CD4-positive, CD25-positive, alpha-beta regulatory T cell (primary cell): ENCODE data around the gene TMEM221. TPM values are rescaled to one million over a fixed set of nuclear protein-coding genes. Genes with fewer than 3 reads are reported as not detected.

Source experiments
- ATAC-seq, 2 donors: fragments of 150-1000 bp; cut with Tn5 transposase; one replicate each; pipeline ENCODE4 v1.10.0; 2021; ENCODE audit warnings: low read depth in 2 of 2, moderate number of reproducible peaks in 2 of 2, moderate library complexity in 1 of 2
- DNase-seq, 3 donors: peaks; one replicate each; pipeline versions ENCODE4 v3.0.0 to v3.0.0-alpha.2; 2012 to 2022; ENCODE audit warnings: mixed read lengths in 1 of 3
- H3K27ac ChIP-seq: one replicate; pipeline ENCODE4 v1.7.0; 2013; ENCODE audit warnings: mild to moderate bottlenecking, low read length; ENCODE audit not compliant: insufficient read depth, poor library complexity, severe bottlenecking
- H3K27me3 ChIP-seq: one replicate; pipeline ENCODE4 v1.7.0; 2013; ENCODE audit warnings: low read length; ENCODE audit not compliant: control insufficient read depth, insufficient read depth
- H3K36me3 ChIP-seq: one replicate; pipeline ENCODE4 v1.7.0; 2013; ENCODE audit warnings: mild to moderate bottlenecking, low read length, moderate library complexity; ENCODE audit not compliant: control insufficient read depth, insufficient read depth
- H3K4me1 ChIP-seq: 2 replicates; pipeline ENCODE4 v1.7.0; 2013; ENCODE audit warnings: mild to moderate bottlenecking, low read length; ENCODE audit not compliant: insufficient read depth, control insufficient read depth, poor library complexity, severe bottlenecking
- H3K4me3 ChIP-seq: one replicate; pipeline ENCODE4 v1.7.0; 2013; ENCODE audit warnings: low read depth, mild to moderate bottlenecking, low read length, moderate library complexity
- H3K9me3 ChIP-seq, 2 experiments: 1 replicate in 1 of 2; 2 replicates in 1 of 2; pipeline ENCODE4 v1.7.0; 2013; ENCODE audit warnings: low read length in 2 of 2, mild to moderate bottlenecking in 1 of 2, moderate library complexity in 1 of 2; ENCODE audit not compliant: control insufficient read depth in 2 of 2
- H3K27ac Mint-ChIP-seq, 3 donors: one replicate each; pipeline ENCODE4 v1.8.0; 2020 to 2022; ENCODE audit warnings: mild to moderate bottlenecking in 3 of 3, mixed read lengths in 3 of 3, moderate library complexity in 2 of 3
- H3K27me3 Mint-ChIP-seq: one replicate; pipeline ENCODE4 v1.8.0; 2022; ENCODE audit warnings: mild to moderate bottlenecking, mixed read lengths
- H3K36me3 Mint-ChIP-seq: one replicate; pipeline ENCODE4 v1.8.0; 2020; ENCODE audit warnings: mixed read lengths
- H3K4me1 Mint-ChIP-seq, 4 donors: one replicate each; pipeline ENCODE4 v1.8.0; 2020 to 2022; ENCODE audit warnings: mixed read lengths in 4 of 4, mild to moderate bottlenecking in 1 of 4
- H3K4me3 Mint-ChIP-seq, 4 donors: one replicate each; pipeline ENCODE4 v1.8.0; 2020 to 2022; ENCODE audit warnings: mild to moderate bottlenecking in 4 of 4, mixed read lengths in 4 of 4, moderate library complexity in 3 of 4
- H3K9me3 Mint-ChIP-seq, 7 donors: one replicate each; pipeline ENCODE4 v1.8.0; 2020 to 2022; ENCODE audit warnings: mixed read lengths in 7 of 7, mild to moderate bottlenecking in 3 of 7, moderate library complexity in 2 of 7
- polyA plus RNA-seq, 4 donors: library from polyadenylated mRNA; unstranded; fragments of 300-500 nt; fragmentation: Illumina TruSeq; gene quantifications; one replicate each; pipeline ENCODE4 v1.2.3, GENCODE V29; 2021
- total RNA-seq: library from RNA; stranded (reverse); gene quantifications from one replicate; pipeline ENCODE4 v1.2.3, GENCODE V29; 2022

The TMEM221 gene
- total and polyA plus RNA-seq, 5 donors from 2014 or later = 0.16 TPM; not detected in 4

DNA sequence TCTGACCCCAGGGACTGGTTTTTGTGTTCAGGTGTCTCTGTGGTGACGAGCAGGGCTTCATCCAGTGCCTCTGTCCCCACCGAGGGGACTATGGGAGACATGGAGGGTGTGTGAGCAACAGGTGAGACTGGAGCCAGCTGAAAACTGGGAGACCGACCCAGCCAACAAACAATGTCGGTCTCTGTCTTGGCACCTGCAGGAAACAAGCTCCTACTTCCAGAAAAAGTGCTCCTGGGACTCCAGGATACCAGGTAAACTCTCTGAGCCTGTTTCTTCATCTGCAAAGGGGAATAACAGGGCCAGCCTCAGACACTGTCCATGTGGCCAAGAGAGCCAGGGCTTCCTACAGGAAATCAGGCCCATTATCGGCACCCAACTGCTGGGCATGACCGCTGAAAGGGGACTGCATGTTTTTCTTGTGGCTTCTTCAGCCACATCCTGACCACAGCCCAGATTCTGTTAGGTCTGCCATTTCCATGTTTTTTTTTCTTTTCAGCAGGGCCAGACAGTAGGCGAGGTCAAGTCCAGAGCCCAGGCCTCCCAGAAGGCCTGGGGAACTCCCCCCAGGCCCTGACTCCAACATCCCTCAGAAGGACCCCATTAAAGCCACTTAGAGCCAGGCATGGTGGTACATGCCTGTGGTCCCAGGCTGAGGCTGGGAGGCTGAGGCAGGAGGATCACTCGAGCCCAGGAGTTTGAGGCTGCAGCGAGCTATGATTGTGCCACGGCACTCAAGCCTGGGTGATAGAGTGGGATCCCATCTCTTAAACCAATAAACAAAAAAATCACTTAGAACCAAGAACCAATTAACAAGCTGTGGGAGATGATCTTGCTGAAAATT is 42.2 kb downstream of the TMEM221 start:
- Mint-ChIP-seq H3K27me3 (no peaks in the 10 kb centered on the region), H3K4me1 (peaks cover 10 to 48% (median 13%) of the 10 kb centered on the region in 4 donors), H3K9me3 (no peaks in the 10 kb centered on the region), H3K36me3 (no peaks in the 10 kb centered on the region), H3K4me3 (peak overlapping the region; percentile 93 to 99 (median 94)), H3K27ac (peak overlapping the region; percentile 93 to 98 (median 94))
- H3K4me1 ChIP-seq = peaks cover 44% of the 10 kb centered on the region
- peak overlapping the region; percentile 87 for H3K27ac ChIP-seq
- H3K36me3 ChIP-seq = peaks cover 9% of the 10 kb centered on the region
- DNase-seq (peak in 1 of 3 donors; percentile 49), ATAC-seq (peak in 1 of 2 donors; percentile 18)
- no peaks in the 10 kb centered on the region for H3K9me3 ChIP-seq
- H3K27me3 ChIP-seq = no peaks in the 10 kb centered on the region
- H3K4me3 ChIP-seq = peak overlapping the region; percentile 90

DNA sequence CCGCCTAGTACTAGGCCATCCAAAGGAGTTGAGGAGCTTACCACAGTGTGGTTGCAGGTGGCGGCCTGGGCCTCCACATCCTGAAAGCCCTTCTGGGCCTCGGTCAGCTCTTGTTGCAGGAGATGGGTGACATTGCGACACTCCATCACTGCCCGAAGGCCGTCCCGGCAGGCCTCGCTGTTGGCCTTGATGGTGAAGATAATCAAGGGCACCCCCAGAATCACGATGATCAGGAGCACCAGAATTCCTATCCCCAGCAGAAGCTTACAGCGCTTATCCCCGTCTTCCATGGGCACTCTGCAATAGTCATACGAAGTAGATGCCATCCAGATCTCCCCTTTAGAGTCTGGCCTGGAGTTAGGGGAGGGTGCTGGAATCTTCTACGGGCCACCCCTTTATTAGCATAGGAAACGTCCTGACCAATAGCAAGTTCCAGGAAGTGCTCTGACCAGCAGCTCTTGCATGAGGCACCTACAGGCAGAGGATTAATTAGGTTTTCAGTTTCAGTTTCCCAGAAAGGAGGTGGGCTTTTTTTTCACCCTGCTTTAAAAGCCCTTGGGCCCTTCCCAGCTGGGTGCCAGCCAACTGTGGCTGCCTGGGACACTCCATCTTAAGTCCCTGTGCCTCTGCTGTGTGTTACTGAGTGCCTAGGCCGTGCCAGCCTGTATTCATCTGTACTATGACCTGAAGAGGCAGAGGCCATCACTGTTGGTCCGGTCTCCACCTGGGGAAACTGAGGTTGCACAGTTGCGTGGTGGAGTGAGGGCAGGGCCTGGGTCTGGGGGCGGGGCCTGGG is 43.0 kb downstream of the TMEM221 start, which contains the start of gene BST2:
Gene BST2 (minus strand): TSS at position 381 of the 796 bp plus-strand sequence. CDS start 55 bp downstream, at position 326.
- H3K27ac Mint-ChIP-seq = peak within 1 kb of the TSS; percentile 89 to 98 (median 93)
- Histone ChIP-seq H3K27me3 (no peaks in the 10 kb centered on the region), H3K9me3 (no peaks in the 10 kb centered on the region), H3K27ac (peak within 1 kb of the TSS; percentile 87), H3K4me3 (peak within 1 kb of the TSS; percentile 90), H3K36me3 (peaks cover 7% of the 10 kb centered on the region), H3K4me1 (peaks cover 44% of the 10 kb centered on the region)
- no peaks in the 10 kb centered on the region for H3K9me3 Mint-ChIP-seq
- DNase-seq = peak; percentile 56 to 85 (median 59)
- no peaks in the 10 kb centered on the region for H3K36me3 Mint-ChIP-seq
- H3K4me3 Mint-ChIP-seq = peak within 1 kb of the TSS; percentile 93 to 99 (median 94)
- H3K27me3 Mint-ChIP-seq = no peaks in the 10 kb centered on the region
- H3K4me1 Mint-ChIP-seq = peaks cover 10 to 48% (median 13%) of the 10 kb centered on the region in 4 donors
- peak; percentile 83 to 85 for ATAC-seq

DNA sequence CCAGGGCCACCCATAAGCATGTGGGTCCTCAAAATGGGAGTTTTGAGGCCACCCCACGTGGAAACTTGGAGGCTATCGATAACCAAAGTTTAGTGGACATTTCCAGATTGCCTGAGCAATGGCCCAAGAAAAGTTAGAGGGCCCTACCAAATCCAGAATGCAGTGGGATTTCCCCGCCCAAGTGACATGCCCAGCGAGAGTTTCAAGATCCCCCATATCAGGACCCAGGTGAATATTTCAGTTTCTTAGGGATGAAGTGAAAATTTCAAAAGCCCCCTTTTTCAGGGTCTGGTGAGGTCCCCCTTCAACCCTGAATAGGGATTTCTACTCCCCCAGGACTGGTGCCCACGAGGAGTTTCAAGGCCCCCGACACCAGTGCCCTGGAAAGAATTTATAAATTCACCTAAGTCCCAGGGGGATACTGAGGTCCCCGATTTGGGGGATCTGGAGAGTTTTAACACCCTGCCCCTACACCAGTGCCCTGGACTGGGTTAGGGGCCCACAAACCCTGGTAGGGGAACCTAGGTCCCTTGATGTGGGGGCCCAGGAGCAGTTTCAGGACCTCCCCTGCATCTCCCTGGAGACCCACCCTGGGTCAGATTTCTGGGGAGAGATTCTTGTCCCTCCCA is 43.7 kb downstream of the TMEM221 start:
- Histone ChIP-seq H3K4me3 (peak overlapping the region; percentile 90), H3K27me3 (no peaks in the 10 kb centered on the region), H3K27ac (peak overlapping the region; percentile 87), H3K4me1 (peaks cover 44% of the 10 kb centered on the region), H3K36me3 (peaks cover 7% of the 10 kb centered on the region), H3K9me3 (no peaks in the 10 kb centered on the region)
- Mint-ChIP-seq H3K27me3 (no peaks in the 10 kb centered on the region), H3K9me3 (no peaks in the 10 kb centered on the region), H3K4me1 (peaks cover 10 to 47% (median 13%) of the 10 kb centered on the region in 4 donors), H3K4me3 (peak overlapping the region; percentile 93 to 99 (median 94)), H3K27ac (peak overlapping the region; percentile 89 to 98 (median 93)), H3K36me3 (no peaks in the 10 kb centered on the region)
- DNase-seq = no peak
- ATAC-seq = no peak

DNA sequence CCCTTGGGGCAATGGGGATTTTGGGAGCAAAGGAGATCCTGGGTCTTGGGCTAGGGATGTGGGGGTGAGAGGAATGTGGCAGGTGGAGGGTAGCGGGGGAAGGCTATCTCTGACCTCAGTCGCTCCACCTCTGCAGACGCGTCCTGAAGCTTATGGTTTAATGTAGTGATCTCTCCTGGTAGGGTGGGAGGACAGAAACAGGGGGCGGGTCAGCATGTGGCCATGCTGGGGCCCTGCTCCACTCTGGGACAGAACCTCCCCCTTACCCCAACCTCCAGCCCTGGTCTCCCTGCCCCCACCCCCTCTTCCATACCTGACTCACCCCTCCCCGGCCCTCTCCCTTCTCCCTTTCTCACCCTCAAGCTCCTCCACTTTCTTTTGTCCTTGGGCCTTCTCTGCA is 44.5 kb downstream of the TMEM221 start:
- H3K4me3 Mint-ChIP-seq = peak overlapping the region; percentile 93 to 99 (median 94)
- H3K4me3 ChIP-seq = peak overlapping the region; percentile 90
- no peak for ATAC-seq
- no peaks in the 10 kb centered on the region for H3K9me3 ChIP-seq
- H3K4me1 ChIP-seq = peaks cover 44% of the 10 kb centered on the region
- H3K27ac ChIP-seq = peak overlapping the region; percentile 87
- peak overlapping the region; percentile 90 to 95 (median 93) for H3K27ac Mint-ChIP-seq
- no peaks in the 10 kb centered on the region for H3K27me3 Mint-ChIP-seq
- no peaks in the 10 kb centered on the region for H3K9me3 Mint-ChIP-seq
- no peaks in the 10 kb centered on the region for H3K27me3 ChIP-seq
- H3K36me3 ChIP-seq = peaks cover 7% of the 10 kb centered on the region
- DNase-seq = no peak
- H3K4me1 Mint-ChIP-seq = peaks cover 10 to 45% (median 13%) of the 10 kb centered on the region in 4 donors
- no peaks in the 10 kb centered on the region for H3K36me3 Mint-ChIP-seq

DNA sequence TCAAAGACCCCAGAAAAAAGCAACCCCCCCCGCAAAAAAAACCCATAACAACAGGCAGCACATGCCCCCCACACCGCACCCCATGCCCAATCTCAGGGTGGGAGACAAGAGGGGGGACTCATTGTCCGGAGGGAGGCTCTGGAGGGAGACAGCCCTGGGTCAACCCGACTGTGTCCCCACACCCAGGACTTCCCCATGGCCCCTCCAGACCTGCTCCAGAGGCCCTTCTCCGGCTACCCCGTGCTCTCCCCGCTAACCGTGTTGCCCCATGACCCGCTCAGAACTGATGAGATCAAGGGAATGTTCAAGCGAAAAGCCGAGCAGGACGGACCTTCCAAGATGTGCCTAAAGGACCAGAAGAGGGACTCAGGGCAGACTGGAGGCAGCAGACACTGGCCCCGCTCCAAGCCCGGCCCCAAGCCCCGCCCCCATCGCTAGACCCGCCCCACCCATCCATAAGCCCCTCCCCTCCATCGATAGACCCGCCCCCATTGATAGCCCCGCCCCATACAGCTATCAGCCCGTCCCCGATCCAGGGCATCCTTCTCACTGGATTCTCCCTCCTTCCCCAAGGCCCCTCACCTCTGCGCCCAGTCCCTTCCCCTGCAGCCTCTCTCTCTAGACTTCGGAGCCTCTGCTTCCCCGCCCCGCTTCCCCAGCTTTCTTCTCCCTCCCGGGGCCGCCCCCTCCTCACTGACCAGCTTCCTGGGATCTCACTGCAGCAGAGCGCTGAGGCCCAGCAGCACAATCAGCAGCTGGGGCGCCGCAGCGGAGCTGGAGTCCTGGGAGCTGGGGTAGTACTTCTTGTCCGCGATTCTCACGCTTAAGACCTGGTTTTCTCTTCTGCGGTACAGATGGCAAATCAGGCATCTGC is 45.2 kb downstream of the TMEM221 start:
- Histone ChIP-seq H3K4me3 (no peak overlapping the region), H3K9me3 (no peaks in the 10 kb centered on the region), H3K36me3 (peaks cover 7% of the 10 kb centered on the region), H3K27ac (peak overlapping the region; percentile 87), H3K27me3 (no peaks in the 10 kb centered on the region), H3K4me1 (peaks cover 41% of the 10 kb centered on the region)
- DNase-seq (peak in 2 of 3 donors; percentile 28 to 30), ATAC-seq (peak; percentile 17 to 22)
- no peaks in the 10 kb centered on the region for H3K9me3 Mint-ChIP-seq
- H3K36me3 Mint-ChIP-seq = no peaks in the 10 kb centered on the region
- H3K27me3 Mint-ChIP-seq = no peaks in the 10 kb centered on the region
- H3K27ac Mint-ChIP-seq = peak overlapping the region in 2 of 3 donors; percentile 89 to 93
- H3K4me1 Mint-ChIP-seq = peaks cover 10 to 45% (median 13%) of the 10 kb centered on the region in 4 donors
- peak overlapping the region; percentile 93 to 99 (median 94) for H3K4me3 Mint-ChIP-seq

DNA sequence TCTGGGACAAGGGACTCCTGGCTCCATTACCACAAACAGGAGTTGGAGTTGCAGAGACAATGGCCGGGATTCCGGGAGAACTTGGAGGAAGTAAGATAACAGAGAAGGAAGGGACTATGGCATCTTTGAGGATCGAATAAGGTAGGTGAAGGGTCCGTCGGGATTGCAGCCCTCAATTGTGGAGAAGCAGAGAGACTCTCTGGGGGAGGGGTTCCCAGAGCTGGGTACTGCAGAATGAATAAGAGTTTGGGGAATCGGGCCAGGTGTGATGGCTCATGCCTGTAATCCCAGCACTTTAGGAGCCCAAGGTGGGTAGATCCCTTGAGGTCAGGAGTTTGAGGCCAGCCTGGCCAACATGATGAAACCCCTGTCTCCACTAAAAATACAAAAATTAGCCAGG is 46.8 kb downstream of the TMEM221 start:
- Histone ChIP-seq H3K4me3 (no peak overlapping the region), H3K36me3 (peaks cover 7% of the 10 kb centered on the region), H3K27ac (no peak overlapping the region), H3K4me1 (peaks cover 31% of the 10 kb centered on the region), H3K9me3 (no peaks in the 10 kb centered on the region), H3K27me3 (no peaks in the 10 kb centered on the region)
- Mint-ChIP-seq H3K36me3 (peaks cover 3% of the 10 kb centered on the region), H3K27ac (no peak overlapping the region), H3K27me3 (no peaks in the 10 kb centered on the region), H3K4me3 (peak overlapping the region in 2 of 4 donors; percentile 47 to 68), H3K9me3 (no peaks in the 10 kb centered on the region), H3K4me1 (peaks cover 4 to 31% (median 7%) of the 10 kb centered on the region in 4 donors)
- no peak for DNase-seq
- no peak for ATAC-seq
